ENCODE measurements around the gene GLT8D2. TPM values are rescaled to one million over a fixed set of nuclear protein-coding genes. Genes with fewer than 3 reads are reported as not detected.

GLT8D2 gene
- total RNA-seq, 4 donors from 2014 or later, result 4.1 to 10.2 (median 6.5) TPM

- no peak for TF ChIP-seq CTCF (IDR thresholded peaks at IDR 0.05; ENCODE audit: low read depth)
Measured at GRCh38 chr12:104060791-104061190, 10.8 kb upstream of the GLT8D2 start.

GRCh38 chr12:104059963-104060362 is 10.0 kb upstream of the GLT8D2 start:
- no peak for TF ChIP-seq CTCF (IDR thresholded peaks at IDR 0.05; ENCODE audit: low read depth)

- TF ChIP-seq CTCF (IDR thresholded peaks at IDR 0.05; ENCODE audit: low read depth), result no peak
Measured at GRCh38 chr12:104058802-104059201, 8.8 kb upstream of the GLT8D2 start.

GRCh38 chr12:104057771-104058197 is 7.8 kb upstream of the GLT8D2 start:
- TF ChIP-seq CTCF (IDR thresholded peaks at IDR 0.05; ENCODE audit: low read depth), result no peak

- TF ChIP-seq CTCF (IDR thresholded peaks at IDR 0.05; ENCODE audit: low read depth), result no peak
Measured at GRCh38 chr12:104056419-104056972, 6.5 kb upstream of the GLT8D2 start.

GRCh38 chr12:104055686-104056388 is 5.8 kb upstream of the GLT8D2 start:
- TF ChIP-seq CTCF (IDR thresholded peaks at IDR 0.05; ENCODE audit: low read depth), result no peak

GRCh38 chr12:104054681-104055346 is 4.8 kb upstream of the GLT8D2 start:
- TF ChIP-seq CTCF (IDR thresholded peaks at IDR 0.05; ENCODE audit: low read depth), result no peak
